D341Med (cell line): ENCODE results near the gene BAG2.

ENCODE experiments used
- DNase-seq: peaks from one replicate; pipeline ENCODE4 v3.0.0; 2012; ENCODE audit warnings: low spot score

The BAG2 gene

GRCh38 chr6:57221936-57222742, 50.0 kb downstream of the BAG2 start, which contains the start of gene RAB23:
TSS of gene RAB23 (minus strand) at chr6:57222307. CDS start at chr6:57210380, 11,927 bp downstream.
- DNase-seq, result peak; percentile 99

GRCh38 chr6:57222743-57223077, 50.6 kb downstream of the BAG2 start:
- no peak for DNase-seq

GRCh38 chr6:57224769-57225515, 52.8 kb downstream of the BAG2 start:
- DNase-seq, result no peak

- DNase-seq, result no peak
Measured at GRCh38 chr6:57226221-57226620, 54.1 kb downstream of the BAG2 start.
